ENCODE measurements around the gene GOT1.

The GOT1 gene

DNA sequence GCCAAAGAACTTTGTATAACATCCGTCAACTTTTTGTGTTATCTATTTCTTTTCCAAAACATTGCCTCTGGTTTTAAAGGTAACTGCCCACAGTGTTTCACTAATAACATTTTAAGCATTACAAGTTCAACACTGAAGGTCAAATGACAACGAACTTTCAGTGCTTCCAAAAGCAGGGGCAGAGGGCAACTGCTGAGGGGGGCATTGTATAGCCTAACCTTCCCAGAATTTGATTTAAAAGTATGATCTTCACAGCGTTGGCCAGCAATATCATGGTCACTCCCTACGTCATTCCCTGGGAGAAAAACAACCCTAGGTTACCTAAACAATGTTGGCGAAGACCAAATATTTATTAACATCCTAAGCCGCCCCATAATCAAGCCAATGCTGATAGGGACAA is 2.5 kb upstream of the GOT1 start:
- DNase-seq, result no peak

DNA sequence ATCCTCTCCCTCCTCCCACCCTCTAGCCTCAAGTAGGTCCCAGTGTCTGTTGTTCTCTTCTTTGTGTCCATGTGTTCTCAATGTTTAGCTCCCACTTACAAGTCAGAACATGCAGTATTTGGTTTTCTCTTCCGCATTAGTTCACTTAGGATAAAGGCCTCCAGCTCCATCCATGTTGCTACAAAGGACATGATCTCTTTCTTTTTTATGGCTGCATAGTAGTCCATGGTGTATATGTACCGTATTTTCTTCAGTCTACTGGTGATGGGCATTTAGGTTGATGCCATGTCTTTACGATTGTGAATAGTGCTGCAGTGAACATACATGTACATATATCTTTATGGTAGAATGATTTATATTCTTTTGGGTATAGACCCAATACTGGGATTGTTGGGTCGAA is 1.6 kb upstream of the GOT1 start:
- DNase-seq, result no peak

DNA sequence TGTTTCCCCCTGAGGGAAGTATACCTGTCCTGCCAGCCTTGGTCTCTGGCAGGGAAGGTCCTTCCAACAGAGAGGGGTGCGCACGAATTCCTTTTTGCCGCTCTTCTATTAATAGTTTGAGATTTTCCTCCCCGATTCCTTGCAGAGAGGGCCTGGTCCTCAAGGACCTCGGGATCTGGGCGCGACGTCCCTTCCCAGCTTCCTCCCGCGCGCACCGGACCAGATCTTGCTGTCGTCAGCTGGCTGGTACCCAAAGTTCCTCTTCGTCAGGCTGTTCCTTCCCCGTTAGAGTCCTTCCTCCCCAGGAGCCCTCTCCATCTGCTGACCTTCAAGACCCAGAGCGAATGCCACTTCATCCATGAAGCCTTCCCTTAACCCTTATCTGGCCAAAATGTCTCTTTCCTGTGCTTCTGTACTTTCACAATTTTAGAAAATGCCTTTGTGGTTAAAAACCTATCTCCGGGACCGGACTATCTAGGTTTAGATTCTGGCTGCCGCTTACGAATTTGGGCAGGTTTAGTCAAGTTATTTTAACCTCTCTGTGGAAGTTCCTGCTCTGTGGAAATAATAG is 851 bp upstream of the GOT1 start:
- no peak for DNase-seq

DNA sequence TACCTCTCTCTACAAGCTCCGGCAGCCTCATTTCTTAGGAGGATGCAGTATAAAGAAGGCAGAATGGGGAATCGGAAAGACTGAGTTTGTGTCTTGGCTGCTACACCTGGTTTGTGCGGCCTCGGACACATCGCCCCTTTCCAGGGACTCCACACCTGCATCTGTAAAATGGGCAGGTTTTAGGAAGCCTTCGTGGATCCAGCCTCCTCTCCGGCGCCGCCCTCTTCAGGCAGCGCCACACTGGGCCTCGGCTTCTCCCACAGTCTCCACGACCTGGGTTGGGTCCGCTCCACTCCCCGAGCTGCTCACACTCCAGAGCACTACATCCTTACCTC is 341 bp downstream of the GOT1 start:
- peak in 1 of 5 donors; percentile 11 for DNase-seq

DNA sequence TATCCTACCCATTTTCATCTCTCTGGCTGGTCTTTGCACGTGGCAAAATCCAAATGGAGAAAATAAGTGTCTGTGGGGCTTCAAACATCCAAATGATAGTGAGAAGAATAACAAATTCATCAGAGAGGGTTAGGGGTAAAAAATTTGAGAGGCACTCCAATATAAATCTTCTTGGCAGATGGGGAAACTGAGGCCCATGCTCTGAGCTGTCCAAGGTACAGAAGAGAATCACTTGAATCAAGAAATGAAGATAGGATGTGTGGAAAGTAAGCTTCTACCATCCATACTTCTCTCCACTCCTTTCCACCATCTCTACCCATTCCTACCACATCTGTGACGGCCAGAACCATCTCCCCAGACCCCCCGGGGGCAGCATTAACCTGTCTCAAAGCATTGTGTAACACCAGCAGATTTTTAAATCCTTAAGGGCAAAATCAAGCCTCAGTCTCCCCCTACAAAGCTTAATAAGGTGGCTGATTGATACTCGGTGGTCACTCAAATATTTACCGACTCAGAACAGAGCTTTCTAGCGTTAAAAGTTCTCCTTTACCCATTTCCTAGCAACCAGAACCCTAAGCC is 818 bp downstream of the GOT1 start:
- DNase-seq, result no peak

DNA sequence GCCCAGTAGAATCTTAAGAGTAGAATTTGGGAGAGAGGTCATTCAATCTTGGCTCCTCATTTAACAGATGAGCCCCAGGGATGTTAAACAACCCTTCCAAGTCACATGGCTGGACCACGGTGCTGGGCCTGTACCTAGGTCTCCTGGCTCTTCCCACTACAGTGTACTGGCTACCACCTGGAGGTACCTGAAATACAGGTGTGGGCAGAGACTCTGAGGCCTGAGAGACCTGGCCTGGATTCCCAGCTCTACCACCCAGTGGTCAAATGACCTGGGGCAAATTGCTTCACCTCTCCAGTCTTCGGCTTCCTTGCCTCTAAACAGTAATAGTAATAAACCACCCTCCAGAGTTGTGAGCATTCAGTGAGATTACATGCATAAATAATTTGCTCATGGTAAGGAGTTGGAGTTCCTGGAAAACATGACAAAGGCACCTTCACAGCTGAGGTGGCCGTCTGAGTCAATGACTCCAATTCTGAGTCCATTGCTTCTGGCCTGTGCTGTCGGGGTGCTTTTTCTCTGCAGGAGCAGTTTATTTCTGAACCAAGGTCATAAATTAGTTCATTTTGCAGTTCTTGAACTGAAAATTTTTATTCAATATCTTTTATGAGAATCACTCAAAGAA is 2.7 kb downstream of the GOT1 start:
- no peak for DNase-seq

DNA sequence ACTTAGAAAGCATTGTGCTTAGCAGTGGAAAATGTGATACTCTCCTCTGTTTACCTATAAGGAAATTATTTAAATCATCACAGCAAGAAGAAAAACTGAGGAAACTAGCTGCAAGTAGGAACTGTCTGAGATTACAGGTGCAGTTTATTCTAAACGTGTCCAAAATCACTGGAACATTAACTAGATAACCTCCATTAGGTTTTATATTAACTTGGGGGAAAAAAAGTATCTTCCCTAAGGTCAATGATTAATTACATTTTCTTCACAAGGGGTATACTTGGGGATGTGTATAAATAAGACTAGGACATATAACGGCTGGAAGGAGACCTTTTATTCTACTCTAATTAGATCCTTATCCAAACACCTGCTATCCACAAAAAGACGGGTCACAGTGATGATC is 3.7 kb downstream of the GOT1 start:
- no peak for DNase-seq

DNA sequence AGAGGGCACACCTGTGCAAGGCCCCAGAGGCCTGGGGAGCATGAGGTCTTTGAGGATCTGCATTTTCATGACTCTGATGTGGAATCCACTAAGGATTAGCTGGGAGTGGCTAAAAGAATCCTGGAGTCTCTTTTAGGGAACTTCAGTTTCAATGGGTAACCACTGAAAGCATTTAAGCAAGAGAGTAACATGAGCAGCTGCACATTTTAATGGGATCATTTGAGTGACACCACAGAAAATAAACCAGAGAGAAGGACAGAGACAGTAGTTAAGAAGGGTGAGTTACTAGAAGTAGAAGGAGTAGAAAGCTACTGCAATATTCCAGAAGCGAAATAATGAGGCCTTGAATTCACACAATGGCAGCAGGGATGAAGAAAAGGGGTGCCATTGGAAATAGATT is 5.2 kb downstream of the GOT1 start:
- no peak for DNase-seq

DNA sequence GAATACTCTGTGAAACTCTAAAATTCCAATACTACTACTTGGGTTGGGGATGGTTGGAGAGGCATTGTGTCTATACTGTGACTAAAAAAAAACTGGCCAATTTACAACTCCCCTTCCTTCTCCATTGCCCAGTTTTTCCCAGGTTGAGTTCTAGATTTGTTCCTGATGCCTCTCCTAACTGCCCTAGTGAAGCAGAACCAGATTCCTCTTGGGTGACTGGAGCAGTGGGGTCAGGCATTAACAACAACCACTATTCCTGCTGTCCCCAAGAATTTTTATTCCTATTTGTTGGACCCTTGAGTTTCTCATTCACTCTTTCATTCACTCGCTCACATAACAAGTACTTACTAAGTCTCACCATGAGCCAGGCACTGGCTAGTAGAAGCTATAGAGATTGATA is 5.8 kb downstream of the GOT1 start:
- no peak for DNase-seq

DNA sequence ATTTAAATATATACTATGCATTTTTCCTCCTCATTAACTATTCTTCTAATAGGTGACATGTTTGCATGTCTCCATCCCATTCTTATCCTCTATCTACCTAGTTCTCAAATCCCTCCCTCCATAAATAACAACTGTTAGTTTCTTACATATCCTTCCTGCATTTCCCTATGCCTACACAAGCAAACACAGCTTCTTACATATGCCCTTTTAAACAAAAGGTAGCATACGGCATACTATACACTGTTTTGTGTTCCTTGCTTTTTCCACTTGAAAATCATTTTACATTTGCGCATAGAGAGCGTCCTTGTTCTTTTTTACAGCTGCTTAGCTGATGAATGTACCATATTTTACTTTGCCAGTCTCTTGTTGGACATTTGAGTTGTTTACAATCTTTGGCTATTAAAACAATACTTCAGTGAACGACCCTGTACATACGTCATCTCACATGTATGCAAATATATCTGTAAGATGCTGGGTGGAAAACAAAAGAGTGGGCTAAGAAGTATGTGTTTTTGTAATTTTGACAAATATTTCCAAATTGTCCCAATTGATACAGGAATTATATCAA is 7.8 kb downstream of the GOT1 start:
- DNase-seq, result no peak

DNA sequence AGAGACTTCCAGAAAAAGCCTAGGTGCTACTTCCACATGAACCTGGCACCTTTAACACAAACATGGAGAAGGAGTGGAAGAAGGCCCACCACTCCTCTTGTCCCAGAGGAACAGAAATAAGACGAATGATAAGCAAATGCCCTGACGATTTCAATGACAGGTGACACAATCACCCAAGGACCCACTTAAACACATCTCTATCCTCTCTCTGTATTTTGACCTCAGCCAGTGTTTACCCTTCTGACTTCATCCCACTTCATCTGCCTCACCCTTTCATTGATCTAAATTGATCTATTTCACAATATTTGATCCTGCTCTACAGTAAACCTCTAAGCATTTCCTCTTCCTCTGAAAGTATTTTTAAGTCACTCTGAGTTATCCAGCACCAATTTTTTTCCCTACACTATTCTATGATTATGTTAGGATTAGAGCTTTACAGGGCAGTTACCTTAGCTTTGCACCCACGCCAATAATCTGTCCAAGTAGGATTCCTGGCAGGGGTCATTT is 9.1 kb downstream of the GOT1 start:
- DNase-seq, result no peak

DNA sequence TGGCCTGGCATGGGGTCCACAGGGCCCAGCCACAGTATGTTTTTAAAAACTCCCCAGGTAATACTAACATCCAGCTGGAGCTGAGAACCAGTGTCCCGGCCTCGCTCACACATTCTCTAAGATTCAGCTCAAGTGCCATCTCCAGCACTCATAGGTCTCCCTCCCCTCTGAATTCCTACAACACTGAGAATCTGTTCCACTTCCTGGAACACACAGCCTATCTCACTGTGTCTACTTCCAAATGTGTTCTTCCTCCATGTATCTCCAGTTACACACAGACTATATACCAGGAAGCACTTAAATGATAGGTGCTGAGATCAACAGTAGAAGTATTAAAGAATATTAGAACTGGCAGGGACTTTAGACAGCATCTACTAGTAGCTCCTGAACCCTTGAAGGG is 10.7 kb downstream of the GOT1 start:
- DNase-seq, result no peak

DNA sequence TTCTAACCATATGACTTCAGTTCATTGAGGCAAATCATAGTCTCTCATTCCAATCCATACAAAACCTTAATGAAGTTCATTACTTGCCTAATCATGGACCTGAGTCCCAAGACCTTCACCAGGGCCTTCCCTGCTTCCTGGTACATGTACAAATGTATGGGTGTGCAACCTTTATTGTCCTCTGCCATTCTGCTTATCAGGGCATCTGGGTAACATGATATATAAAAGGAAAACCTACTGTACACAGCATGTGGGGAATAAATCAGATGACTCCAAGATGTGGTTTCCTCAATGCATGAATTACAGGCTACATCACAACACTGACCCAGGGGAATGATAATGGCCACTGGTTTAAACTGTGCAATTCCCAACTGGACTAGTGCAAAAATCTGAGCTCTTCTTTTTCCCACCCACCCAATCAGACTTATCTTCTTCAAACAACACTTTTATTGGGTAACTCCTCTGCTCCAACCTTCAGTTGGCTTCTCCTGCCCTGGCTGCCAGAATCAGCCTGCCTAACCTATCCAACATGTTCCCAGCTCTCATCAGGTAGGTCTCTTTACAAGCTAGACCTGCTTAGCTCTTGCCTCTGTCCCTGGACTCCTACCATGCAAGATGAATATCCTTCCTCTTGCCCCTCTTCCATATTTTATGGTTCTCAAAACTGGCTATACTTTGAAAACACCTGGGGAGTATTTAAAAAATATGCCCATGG is 11.4 kb downstream of the GOT1 start:
- DNase-seq, result no peak

DNA sequence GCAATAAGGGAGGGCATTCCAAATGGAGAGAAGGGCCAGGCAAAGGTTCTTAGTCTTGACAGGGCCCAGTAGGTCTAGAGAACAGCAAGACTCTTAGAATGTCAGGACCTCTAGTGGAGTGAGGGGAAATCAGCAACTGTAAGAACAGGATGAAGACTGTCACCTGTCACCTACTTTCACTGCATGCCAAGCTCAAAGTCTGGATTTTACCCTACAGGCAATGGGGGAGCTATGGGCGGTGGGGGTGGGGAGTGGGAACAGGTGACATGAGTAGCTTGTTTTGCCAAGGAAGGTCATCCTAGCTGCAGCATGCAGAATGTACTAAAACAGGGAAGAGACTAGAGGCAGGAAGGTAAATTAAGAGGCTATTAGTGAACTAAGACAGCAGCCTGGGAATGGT is 18.3 kb downstream of the GOT1 start:
- DNase-seq, result no peak

DNA sequence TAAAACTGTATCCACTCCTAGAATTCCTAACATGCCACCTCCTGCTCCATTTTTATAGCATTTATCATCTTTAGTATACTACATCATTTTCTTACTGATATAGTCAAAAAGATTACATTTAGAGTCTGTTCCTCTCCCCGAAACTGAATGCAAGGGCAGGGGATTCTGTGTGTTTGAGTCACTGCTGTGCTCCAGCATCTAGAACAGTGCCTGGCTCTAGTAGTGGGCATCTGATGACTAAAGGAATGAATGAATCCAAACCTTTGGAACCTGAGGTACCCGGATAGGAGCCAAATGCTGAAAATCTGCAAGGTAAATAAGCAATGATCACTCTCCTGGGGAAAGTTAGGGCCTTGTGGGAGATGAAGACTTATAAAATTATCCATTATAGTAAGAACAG is 18.9 kb downstream of the GOT1 start:
- DNase-seq, result no peak

DNA sequence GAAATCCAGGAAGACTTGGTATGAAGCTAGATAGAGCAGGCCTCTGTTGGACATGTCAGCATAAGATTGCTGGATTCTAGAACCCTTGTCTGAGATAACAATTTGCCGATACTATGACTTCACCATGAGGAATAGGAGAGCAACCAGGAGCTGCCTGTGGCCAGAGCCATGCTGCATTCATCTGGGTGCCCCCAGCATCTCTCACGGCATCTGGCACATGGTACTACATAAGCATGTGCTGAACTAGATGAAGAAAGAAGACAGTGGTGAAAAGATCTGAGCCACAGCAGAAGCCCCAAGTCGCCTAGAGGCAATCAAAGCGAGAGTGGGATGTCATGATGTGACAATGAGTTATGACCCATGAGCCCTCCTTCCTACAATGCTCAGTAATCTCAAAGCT is 19.5 kb downstream of the GOT1 start:
- DNase-seq, result no peak

DNA sequence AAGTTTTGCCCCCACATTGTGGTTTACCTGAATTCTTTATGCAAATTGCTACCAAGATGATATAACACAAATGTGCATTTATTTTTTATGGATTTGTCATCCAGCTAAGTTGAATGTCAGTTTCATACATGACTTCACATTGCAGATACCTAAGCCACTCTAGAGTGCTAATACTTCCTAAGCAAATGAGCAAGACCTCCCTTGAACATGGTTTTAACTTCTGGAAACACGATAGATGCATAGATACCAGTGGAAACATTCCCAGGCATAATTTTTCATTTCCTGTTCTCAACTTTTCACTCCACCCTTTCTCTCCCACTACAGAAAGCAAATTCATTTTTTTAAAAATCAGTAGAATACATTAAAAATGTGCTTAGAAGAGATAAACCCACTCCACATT is 20.3 kb downstream of the GOT1 start:
- no peak for DNase-seq

DNA sequence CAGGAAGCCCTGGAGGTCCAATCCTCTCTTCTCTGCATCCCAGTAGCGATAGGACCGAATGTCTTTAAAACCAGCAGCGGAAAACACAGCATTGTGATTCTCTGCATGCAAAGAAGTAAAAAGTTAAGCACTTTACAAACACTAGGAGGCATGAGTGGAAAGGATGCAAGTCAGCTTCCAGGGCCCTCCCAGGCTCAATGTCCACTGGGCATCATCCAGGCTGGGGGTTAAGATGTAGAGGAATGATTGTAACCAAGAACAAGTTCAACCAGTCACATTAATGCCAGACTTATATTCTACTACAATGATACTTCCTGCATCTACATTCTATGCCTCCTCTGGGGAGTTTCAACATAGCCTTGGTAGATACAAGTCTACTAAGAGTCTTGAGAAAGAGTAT is 24.3 kb downstream of the GOT1 start:
- DNase-seq, result no peak

DNA sequence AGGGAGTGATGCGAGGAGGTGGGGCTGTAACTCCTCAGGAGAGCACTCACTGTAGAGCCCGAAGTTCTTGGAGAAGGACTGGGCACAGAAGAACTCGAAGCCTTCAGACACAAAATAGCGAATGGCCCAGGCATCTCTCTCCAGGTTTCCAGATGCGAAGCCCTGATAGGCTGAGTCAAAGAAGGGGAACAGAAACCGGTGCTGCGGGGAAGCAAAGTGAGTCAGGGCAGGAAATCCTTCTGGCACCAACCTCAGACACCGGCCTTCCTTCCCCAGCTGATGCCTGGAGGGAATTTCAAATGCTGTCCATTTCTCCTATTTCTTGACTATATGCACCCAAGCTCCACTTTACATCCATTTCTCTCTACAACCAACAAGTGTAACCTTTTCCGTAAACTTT is 26.8 kb downstream of the GOT1 start:
- no peak for DNase-seq

DNA sequence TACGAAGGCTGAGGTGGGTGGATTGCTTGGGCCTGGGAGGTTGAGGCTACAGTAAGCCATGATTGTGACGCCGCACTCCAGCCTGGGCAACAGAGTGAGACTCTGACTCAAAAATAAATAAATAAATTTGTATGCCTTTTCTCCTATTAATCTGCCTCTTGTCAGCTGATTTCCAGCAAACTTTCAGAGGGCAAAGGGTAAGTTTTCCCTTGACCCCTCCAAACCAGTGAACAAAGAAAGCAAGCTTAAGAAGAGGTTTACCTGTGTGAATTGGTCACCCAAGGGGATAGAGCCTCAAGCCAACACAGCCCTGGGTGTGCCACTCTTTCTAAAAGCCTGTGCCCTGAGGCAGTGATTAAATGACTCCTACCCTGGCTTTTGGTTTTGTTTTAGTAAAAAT is 30.8 kb downstream of the GOT1 start:
- DNase-seq, result no peak

DNA sequence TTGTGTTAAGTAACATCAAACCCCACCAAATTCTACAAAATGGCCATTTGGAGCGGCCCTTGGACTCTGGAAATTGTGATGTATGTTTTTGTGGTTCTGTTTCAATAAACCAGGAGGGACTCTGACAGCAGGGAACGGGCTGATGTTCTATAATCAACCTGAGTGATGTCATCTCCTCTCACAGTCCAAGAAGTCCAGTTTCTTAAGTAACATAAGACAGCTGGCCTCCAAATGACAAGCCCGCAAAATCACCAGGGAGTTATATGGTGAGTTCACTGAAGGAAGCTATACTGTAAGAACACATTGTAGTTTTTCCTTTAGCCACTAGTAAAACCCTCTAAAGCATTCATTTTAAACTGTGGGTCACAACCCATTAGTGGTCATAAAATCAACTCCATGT is 34.0 kb downstream of the GOT1 start:
- DNase-seq, result no peak

DNA sequence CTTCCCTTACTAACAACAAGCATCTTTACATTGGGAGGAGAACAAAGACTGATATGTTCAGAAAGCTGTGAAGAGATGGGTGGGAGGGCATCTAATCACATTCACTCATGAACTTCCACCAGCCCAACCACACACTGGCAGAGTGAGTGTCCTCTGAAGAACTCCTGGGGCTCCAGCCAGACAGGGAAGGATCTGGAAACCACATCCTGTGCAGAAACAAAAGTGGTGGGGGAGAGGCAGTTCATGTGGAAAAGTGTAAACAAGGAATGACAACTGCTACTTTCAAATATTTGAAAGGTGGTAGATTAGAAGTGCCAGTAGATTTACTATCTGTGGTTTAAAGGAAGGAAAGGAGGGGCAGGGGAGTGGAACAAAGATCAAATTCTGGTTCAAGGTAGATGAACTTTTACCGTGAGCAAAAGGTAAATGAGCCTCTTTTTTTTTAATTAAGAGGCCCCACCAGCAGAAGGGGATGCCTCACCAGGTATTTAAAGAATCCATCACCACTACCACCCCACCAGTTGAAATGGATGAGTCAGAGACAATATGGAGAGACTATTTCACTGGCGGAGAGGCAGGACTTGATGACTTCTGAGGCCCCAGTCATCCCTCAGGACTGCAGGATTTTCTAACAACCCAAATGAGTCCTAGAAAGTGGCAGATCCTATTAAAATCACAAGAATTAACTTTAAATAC is 34.5 kb downstream of the GOT1 start:
- no peak for DNase-seq

DNA sequence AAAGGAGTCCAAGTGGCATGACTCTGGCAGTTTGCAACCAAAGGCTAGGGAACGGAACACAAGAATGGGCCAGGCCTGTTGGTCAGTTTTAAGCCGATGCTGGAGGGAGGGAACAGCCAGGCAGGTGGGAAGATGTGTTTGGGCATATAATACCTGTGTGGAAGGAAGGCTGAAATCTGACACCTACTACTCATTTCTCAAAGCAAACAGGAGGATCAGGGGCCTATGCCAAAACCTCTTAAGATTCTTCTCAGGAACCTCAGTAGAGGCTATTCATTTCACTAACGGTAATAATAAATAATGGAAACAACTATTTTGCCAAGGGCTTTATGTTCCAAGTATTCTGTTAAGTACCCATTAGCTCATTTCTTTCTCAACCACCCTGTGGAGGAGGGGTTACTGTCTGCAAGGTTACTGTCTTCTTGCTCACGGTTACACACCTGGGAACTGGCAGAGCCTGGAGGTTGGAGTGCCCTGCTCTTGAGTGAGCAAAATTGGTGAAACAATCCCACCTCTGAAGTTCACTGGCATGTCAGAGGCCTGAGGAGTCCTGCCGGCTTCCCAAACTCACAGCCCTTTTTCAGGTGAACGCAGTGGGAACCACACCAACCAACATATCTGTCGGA is 35.5 kb downstream of the GOT1 start:
- DNase-seq, result no peak

Measured in T-helper 1 cell (primary cell).